ACHN (cell line): ENCODE results near the gene SLC5A5.
A peak's percentile ranks its signal among the peaks of the same experiment; 100 is the strongest.
"Not testable (repeated sequence)": the region's sequence is repeated elsewhere in the genome, so short reads cannot be mapped to it uniquely, and the experiment has no call there.

Source experiments
- DNase-seq: peaks from one replicate; pipeline ENCODE4 v3.0.0-alpha.2; 2015
- in situ Hi-C: cut with HindIII; loops from 2 replicates; pipeline ENCODE4 v1.10.0; 2017; ENCODE audit warnings: low sequenced_read_pairs, low pct_ligation_motif_present, low pct_unique_long_range_greater_than_20kb

SLC5A5 gene

DNA sequence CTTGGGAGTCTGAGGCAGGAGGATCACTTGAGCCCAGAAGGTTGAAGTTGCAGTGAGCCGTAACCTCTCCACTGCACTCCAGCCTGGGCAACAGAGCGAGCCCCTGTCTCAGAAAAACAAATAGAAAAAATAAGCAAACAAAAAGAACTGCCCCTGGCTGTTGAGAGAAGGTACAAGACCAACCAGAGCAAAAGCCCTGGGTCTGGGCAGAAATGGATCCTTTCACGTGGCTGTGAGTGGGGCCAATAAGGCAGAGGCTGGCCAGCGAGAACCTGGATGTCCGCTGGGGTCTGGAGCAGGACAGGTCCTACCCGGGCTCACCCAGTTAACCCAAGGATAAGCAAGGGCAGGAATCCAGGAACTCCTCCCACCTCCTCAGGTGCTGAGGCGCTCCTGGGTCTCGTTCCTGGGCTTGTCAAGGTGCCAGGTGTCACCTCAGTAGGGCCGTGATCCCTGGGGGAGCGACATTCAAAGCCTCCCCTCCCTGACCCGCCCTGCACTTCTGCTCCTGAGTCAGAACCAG is 4.7 kb upstream of the SLC5A5 start:
- DNase-seq = no peak
- in situ Hi-C loops = no loop called here

DNA sequence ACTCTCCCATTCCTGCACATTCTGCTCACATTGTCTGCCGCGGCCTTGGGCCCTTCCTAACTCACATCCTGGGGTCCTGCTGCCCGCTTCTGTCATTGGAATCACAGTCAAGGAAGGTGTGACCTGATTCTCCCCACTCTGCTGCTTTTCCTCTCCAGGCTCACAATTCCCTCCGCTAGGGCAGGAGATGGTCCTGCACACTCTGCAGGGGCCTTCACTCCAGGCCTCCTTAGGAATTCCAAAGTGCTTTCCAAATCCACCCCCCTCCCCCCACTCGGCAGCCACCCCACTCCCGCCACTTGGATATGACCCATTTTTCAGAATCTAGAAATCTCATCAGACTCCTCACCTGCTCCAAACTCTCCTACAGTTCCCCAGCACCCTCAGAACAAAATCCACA is 3.1 kb upstream of the SLC5A5 start:
- in situ Hi-C loops = no loop called here
- DNase-seq = no peak

DNA sequence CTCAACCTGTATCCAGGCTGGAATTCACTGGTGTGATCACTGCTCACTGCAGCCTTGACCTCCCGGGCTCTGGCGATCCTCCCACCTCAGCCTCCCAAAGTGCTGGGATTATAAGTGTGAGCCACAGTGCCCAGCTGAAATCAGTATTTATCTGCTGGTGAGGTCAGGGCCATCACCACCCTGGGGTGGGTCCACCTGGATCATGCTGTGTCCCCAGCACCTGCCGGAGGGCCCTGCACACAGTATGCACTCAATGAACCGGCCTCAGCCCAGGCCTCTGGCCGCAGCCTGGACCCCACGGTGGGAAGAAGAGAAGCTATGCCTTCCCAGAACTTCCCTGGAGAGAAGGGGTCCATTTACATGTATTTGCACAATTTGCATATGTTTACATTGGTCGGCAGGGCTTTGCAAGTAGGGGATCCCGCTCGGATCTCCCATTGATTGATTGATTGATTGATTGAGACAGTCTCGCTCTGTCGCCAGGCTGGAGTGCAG is 2.6 kb upstream of the SLC5A5 start:
- DNase-seq = no peak
- in situ Hi-C loops = no loop called here

DNA sequence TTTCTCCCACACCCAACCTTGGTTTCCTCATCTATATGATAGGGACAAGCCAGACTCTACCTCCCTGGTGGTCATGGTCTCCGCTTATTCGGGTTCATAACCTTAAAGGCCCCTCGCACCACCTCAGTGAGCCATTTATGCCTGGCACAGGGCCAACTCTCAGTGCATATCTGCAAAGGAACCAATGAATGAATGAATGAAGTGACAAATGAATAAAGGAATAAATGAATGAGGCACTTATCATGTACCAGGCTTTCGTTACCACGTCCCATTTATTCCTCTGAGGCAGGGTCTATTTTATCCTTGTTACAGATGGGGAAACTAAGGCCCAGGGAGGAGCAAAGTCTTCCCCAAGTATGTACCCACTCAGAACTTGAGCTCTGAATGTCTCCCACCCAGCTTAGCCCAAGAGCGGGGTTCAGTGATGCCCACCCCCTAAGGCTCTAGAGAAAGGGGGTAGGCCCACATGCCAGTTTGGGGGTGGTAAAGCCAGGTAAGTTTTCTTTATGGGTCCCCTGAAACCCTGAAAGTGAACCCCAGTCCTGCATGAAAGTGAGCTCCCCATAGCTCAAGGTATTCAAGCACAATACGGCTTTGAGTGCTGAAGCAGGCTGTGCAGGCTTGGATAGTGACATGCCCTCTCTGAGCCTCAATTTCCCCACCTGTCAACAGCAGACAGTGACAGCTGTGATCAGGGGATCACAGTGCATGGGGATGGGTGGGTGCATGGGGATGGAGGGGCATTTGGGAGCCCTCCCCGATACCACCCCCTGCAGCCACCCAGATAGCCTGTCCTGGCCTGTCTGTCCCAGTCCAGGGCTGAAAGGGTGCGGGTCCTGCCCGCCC is 490 bp upstream of the SLC5A5 start:
- in situ Hi-C loops = no loop called here

DNA sequence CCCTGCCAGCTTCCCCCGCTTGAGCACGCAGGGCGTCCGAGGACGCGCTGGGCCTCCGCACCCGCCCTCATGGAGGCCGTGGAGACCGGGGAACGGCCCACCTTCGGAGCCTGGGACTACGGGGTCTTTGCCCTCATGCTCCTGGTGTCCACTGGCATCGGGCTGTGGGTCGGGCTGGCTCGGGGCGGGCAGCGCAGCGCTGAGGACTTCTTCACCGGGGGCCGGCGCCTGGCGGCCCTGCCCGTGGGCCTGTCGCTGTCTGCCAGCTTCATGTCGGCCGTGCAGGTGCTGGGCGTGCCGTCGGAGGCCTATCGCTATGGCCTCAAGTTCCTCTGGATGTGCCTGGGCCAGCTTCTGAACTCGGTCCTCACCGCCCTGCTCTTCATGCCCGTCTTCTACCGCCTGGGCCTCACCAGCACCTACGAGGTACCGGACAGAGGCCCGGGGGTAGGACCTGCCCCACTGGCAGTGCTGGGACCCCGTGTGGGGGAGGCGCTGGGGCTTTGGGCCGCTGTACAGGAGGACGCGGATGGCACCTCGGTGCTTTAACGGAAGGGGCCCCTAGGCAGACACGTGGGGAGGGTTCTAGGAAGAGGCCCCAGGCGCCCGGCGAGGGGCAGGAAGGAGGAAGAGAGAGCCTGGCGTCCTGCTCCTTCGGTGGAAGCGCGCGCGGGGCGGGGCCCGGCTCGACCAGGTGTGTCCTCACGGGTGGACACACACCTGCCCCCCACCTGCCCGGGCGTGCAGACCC is 681 bp downstream of the SLC5A5 start:
- in situ Hi-C loops = no loop called here
- DNase-seq = no peak

More for the DNA sequence above, 490 bp upstream of the SLC5A5 start:
- no peak for DNase-seq

DNA sequence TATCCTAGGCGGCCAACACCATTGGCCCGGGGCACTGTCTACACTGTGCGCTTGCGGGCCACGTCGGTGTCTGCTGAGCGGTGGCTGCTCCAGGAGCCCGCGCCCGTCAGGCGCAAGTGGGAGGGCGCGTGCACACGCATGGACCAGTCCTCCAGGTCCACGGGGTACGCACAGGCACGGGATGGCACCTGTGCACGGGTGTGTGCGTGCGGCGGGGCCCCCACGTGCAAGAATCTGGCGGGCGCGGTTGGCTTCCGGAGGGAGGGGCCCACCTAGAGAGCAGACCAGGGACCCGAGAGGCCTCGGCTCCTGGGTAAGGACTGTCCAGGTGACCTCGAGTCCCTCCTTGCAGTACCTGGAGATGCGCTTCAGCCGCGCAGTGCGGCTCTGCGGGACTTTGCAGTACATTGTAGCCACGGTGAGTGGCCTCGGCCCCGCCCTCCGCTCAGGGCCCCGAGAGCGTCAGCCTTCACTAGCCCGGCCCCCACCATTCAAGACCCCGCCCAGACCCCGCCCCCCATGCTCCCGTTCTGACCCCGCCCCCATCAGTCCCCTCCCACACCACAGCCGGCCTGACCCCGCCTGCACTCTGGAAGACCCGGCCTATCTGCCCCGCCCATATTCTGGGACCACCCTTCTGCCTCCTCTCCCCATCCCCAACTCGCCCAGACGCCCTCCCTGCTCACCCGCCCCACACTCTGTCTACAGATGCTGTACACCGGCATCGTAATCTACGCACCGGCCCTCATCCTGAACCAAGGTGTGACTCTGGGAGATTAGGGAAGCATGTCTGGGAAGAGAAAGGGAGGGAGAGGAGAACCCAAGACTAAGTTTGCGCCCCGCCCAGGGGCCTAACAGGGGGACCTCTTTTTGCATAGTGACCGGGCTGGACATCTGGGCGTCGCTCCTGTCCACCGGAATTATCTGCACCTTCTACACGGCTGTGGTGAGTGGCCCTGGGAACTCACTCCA is 2.3 kb downstream of the SLC5A5 start:
- in situ Hi-C loops = no loop called here
- no peak for DNase-seq

DNA sequence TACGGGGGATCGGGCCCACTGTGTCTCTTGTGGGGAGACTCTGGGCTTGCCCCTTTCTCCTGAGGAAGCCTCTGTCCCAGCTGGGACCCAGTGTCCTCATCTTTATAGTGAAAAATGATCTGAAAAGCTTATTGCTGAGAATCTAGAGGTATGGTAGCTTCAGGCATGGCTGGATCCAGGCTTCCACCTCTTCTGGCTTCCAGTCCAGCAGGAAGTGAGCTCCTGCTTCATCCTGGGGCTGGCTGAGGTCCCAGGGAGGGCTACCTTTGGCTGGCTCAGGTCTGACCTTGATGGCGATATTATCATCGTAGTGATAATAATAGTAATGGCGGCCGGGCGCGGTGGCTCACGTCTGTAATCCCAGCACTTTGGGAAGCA is 3.0 kb downstream of the SLC5A5 start:
- in situ Hi-C loops = no loop called here
- DNase-seq = no peak

DNA sequence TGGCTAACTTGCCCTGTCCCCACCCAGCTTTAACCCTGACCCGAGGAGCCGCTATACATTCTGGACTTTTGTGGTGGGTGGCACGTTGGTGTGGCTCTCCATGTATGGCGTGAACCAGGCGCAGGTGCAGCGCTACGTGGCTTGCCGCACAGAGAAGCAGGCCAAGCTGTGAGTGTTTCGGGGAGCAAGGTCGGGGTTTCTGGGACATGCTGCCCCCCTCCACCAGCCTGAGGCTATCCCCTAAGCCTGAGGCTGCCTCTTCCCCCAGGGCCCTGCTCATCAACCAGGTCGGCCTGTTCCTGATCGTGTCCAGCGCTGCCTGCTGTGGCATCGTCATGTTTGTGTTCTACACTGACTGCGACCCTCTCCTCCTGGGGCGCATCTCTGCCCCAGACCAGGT is 6.0 kb downstream of the SLC5A5 start:
- in situ Hi-C loops = no loop called here
- DNase-seq = no peak

DNA sequence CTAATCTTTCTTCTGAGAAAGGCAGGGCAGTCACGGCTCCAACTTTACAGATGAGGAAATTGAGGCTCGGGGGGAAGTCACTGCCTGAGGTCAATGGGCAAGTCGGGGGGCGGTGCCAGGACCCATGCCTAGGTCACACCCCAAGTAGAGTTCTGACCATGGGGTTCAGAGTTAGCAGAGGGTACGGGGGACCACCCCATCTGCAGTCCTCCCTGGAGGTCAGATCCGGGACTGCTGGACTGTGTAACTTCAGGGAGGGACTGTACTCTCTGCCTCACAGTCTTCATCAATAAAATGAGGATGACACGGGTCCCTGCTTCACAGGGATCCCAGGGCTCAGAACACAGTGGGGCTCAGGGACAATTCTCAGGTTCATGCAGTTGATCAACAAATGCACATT is 7.7 kb downstream of the SLC5A5 start:
- DNase-seq = no peak
- in situ Hi-C loops = no loop called here

DNA sequence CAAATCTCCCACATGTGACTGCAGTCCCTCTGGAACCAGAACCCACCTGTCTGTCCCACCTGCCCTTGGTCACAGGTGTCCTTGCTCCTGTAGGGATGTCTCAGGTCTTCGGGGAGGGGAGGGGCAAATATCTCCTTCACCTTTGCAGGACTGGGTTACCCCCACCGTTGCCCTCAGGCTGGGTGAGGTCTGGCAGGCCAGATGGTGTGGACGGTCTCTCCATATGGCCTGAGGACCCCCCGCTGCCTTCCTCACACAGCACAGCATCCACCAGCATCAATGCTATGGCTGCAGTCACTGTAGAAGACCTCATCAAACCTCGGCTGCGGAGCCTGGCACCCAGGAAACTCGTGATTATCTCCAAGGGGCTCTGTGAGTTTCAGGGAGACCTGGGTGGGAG is 10.0 kb downstream of the SLC5A5 start:
- in situ Hi-C loops = no loop called here
- no peak for DNase-seq

DNA sequence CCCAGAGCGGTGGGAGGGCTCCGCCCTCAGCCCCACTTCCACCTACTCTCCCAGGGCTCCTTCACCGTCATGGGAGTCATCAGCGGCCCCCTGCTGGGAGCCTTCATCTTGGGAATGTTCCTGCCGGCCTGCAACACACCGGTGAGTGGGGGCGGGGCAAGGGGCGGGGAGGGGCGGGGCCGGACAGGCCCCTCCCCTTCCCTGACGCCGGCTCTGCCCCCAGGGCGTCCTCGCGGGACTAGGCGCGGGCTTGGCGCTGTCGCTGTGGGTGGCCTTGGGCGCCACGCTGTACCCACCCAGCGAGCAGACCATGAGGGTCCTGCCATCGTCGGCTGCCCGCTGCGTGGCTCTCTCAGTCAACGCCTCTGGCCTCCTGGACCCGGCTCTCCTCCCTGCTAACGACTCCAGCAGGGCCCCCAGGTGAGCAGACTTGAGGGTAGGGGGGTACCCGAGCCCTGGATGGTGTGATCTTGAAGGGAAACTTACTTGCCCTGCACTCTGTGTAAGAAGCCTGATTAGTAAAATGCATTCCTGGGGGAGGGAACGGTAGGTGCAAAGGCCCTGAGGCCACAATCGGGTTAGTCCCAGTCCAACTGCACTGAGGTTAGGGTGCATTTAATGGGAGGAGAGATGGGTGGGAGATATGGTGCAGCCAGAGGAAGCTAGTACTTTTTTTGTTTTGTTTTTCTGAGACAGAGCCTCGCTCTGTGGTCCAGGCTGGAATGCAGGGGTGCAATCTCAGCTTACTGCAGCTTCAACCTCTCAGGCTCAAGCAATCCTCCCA is 12.1 kb downstream of the SLC5A5 start:
- no peak for DNase-seq

DNA sequence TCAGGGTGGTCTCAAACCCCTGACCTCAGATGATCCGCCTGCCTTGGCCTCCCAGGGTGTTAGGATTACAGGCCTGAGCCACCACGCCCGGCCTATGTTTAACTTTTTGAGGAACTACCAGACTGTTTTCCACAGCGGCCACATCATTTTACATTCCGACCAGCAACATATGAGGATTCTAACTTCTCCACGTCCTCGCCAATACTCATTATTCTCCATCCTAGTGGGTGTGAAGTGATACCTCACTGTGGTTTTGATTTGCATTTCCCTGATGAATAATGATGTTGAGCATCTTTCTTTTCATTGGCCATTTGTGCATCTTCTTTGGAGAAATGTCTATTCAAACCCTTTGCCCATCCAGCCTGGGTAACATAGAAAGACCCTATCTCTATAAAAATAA is 14.8 kb downstream of the SLC5A5 start:
- in situ Hi-C loops = no loop called here
- DNase-seq = no peak

More for the DNA sequence above, 12.1 kb downstream of the SLC5A5 start:
- in situ Hi-C loops = no loop called here

DNA sequence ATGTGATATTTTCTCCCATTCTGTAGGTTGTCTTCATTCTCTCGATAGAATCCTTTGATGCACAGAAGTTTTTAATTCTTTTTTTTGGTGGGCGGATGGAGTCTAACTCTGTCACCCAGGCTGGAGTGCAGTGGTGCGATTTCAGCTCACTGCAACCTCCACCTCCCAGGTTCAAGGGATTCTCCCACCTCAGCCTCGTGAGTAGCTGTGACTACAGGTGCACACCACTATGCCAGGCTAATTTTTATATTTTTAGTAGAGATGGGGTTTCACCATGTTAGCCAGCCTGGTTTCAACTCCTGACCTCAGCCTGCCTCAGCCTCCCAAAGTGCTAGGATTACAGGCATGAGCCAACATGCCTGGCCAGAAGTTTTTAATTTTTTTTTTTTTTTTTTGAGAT is 15.5 kb downstream of the SLC5A5 start:
- in situ Hi-C loops, DNase-seq: not testable (repeated sequence)

DNA sequence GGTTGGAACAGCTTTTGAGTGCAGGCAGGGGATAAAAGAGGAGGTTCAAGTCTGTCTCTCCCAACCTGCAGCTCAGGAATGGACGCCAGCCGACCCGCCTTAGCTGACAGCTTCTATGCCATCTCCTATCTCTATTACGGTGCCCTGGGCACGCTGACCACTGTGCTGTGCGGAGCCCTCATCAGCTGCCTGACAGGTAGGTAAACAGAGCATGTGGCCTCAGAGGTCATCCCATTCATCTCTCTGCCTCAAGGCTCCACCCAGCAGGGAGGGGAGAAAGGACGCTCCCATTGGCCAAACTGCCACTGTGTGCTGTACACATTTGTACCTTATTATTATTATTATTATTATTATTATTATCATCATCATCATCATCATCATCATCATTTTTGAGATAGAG is 16.5 kb downstream of the SLC5A5 start:
- DNase-seq = no peak
- in situ Hi-C loops = no loop called here

DNA sequence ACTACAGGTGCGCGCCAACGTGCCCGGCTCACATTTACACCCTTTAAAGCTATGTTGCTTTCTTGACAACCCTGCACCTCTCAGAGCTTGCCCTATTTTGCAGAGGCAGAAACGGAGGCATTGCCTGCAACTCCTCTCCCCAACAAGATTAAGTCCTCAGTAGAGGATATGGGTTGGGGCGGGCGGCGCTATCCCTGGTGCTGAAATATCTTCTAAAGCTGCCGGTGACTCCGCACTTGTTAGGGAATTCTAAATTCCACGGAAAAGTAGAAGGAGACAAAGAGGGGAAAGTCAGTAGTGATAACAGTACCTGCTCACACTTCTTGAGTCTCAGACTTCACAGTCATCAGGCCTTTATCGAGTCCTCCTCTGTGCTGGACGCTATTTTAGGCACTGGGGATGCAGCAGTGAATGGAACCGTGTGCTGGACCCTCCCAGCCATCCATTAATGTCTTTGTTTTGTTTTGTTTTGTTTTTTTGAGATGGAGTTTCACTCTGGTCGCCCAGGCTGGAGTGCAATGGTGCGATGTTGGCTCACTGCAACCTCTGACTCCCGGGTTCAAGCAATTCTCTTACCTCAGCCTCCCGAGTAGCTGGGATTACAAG is 18.0 kb downstream of the SLC5A5 start:
- in situ Hi-C loops = no loop called here
- peak; percentile 46 for DNase-seq

DNA sequence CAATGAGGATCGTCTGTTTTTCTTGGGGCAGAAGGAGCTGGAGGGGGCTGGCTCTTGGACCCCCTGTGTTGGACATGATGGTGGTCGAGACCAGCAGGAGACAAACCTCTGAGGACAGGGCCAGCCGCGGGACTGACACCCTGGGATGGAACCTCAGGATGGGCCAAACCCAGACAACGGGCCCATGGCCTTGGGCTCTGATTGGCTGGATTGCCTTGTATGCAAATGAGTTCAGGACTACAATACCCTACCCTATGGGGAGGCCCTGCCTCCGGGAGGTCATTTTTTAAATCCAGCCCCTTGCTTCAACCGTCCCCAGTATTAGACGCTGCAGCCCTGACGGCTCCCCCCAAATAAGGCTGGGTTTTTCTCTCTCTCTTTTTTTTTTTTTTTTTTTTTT is 22.0 kb downstream of the SLC5A5 start:
- in situ Hi-C loops = no loop called here
- DNase-seq = no peak

DNA sequence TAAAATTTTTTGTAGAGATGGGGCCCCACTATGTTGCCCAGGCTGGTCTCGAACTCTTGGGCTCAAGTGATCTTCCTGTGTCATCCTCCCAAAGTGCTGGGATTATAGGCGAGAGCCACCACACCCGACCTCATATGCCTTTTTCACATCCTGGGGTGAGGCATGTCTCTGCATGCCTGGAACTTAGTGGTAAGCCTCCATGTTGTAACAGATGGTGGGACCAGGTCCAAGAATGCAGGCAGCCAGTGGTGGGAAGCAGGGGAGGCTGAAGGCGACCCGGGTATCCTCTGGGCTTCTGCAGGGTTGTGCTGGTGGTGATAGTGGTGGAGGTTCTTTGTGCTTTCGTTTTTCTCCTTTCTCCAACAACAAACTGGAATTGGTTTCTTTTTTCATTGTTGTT is 31.0 kb downstream of the SLC5A5 start:
- no peak for DNase-seq
- in situ Hi-C loops = no loop called here
